HepG2 (cell line): ENCODE results near the gene DNAJC4. TPM values are rescaled to one million over a fixed set of nuclear protein-coding genes. Genes with fewer than 3 reads are reported as not detected.

Experiments used
- CCDC6 ChIP-seq: sonication (generic); formaldehyde crosslinking; IDR thresholded peaks from 2 replicates; pipeline ENCODE4 v1.8.1; 2022; ENCODE audit warnings: mild to moderate bottlenecking, missing genetic modification reagents, moderate library complexity
- CREM ChIP-seq, 2 experiments: sonication (generic) in 1 of 2; formaldehyde crosslinking in 1 of 2; IDR thresholded peaks; 2 replicates each; pipeline versions ENCODE4 v1.4.0 to v1.6.1; 2016 to 2020; ENCODE audit warnings: antibody characterized with exemption in 1 of 2, mild to moderate bottlenecking in 1 of 2, missing genetic modification reagents in 1 of 2
- CSRNP1 ChIP-seq: sonication (generic); formaldehyde crosslinking; IDR thresholded peaks from 2 replicates; pipeline ENCODE4 v1.8.1; 2023; ENCODE audit warnings: mild to moderate bottlenecking, missing genetic modification reagents
- DBP ChIP-seq: sonication (generic); formaldehyde crosslinking; IDR thresholded peaks from 2 replicates; pipeline ENCODE4 v1.4.0; 2020; ENCODE audit warnings: missing genetic modification reagents; ENCODE audit errors: not compliant biosample characterization
- HIC2 ChIP-seq: sonication (generic); formaldehyde crosslinking; IDR thresholded peaks from 2 replicates; pipeline ENCODE4 v1.9.0; 2022; ENCODE audit warnings: low read depth, missing genetic modification reagents
- HMGA1 ChIP-seq: sonication (generic); formaldehyde crosslinking; conservative IDR thresholded peaks from 2 replicates; pipeline ENCODE4 v1.4.0; 2020; ENCODE audit warnings: missing genetic modification reagents
- HNF1A ChIP-seq, 2 experiments: sonication (generic) in 1 of 2; formaldehyde crosslinking in 1 of 2; IDR thresholded peaks; 2 replicates each; pipeline versions ENCODE4 v1.4.0 to v1.6.1; 2016 to 2020; ENCODE audit warnings: borderline replicate concordance in 1 of 2, low read depth in 1 of 2, mild to moderate bottlenecking in 1 of 2, missing genetic modification reagents in 1 of 2
- NR2F6 ChIP-seq, 2 experiments: IDR thresholded peaks; 2 replicates each; pipeline ENCODE4 v1.6.1; 2016; ENCODE audit warnings: antibody characterized with exemption in 1 of 2, mild to moderate bottlenecking in 1 of 2
- ZBTB38 ChIP-seq: sonication (generic); formaldehyde crosslinking; IDR thresholded peaks from 2 replicates; pipeline ENCODE4 v1.5.1; 2020; ENCODE audit warnings: mild to moderate bottlenecking, missing genetic modification reagents
- ZMAT3 ChIP-seq: sonication (generic); formaldehyde crosslinking; conservative IDR thresholded peaks from 2 replicates; pipeline ENCODE4 v1.7.0; 2021; ENCODE audit warnings: missing genetic modification reagents
- ZMYM3 ChIP-seq: sonication (generic); formaldehyde crosslinking; IDR thresholded peaks from 2 replicates; pipeline ENCODE4 v1.5.1; 2020; ENCODE audit warnings: mild to moderate bottlenecking, missing genetic modification reagents
- ZNF232 ChIP-seq: sonication (generic); formaldehyde crosslinking; IDR thresholded peaks from 2 replicates; pipeline ENCODE4 v1.4.0; 2020; ENCODE audit warnings: missing genetic modification reagents, borderline replicate concordance
- ZNF235 ChIP-seq: sonication (generic); formaldehyde crosslinking; IDR thresholded peaks from 2 replicates; pipeline ENCODE4 v1.8.1; 2023; ENCODE audit warnings: mild to moderate bottlenecking, missing genetic modification reagents, borderline replicate concordance
- ZNF337 ChIP-seq: sonication (generic); formaldehyde crosslinking; IDR thresholded peaks from 2 replicates; pipeline ENCODE4 v1.5.1; 2020; ENCODE audit warnings: missing genetic modification reagents, low read depth, mild to moderate bottlenecking, borderline replicate concordance
- ZNF558 ChIP-seq: sonication (generic); formaldehyde crosslinking; IDR thresholded peaks from 2 replicates; pipeline ENCODE4 v1.9.0; 2022; ENCODE audit warnings: mild to moderate bottlenecking, missing genetic modification reagents, borderline replicate concordance
- ZNF564 ChIP-seq: sonication (generic); formaldehyde crosslinking; IDR thresholded peaks from 2 replicates; pipeline ENCODE4 v1.8.1; 2023; ENCODE audit warnings: mild to moderate bottlenecking, missing genetic modification reagents
- ZNF580 ChIP-seq: IDR thresholded peaks from 2 replicates; pipeline ENCODE4 v1.6.1; 2016; ENCODE audit warnings: low read depth, borderline replicate concordance
- ZNF614 ChIP-seq: IDR thresholded peaks from 2 replicates; pipeline ENCODE4 v1.6.1; 2018; ENCODE audit warnings: missing biosample characterization, missing genetic modification reagents, inconsistent platforms, borderline replicate concordance
- ZNF777 ChIP-seq: sonication (generic); formaldehyde crosslinking; IDR thresholded peaks from 2 replicates; pipeline ENCODE4 v1.4.0; 2020; ENCODE audit warnings: missing genetic modification reagents
- polyA plus RNA-seq, 8 experiments: library from polyadenylated mRNA; depleted of rRNA in 3 of 8; stranded (reverse) in 7 of 8; unstranded in 1 of 8; fragments of >200 nt; fragmentation: Illumina TruSeq in 4 of 8; extraction: Trizol in 4 of 8; gene quantifications; 2 replicates each; pipeline versions ENCODE4 v1.2.1 to v1.2.3, GENCODE V29; 2011 to 2016; ENCODE audit warnings: low read depth in 4 of 8, missing spikeins in 1 of 8, mixed read lengths in 1 of 8; ENCODE audit not compliant: insufficient read depth in 1 of 8
- total RNA-seq, 5 experiments: library from RNA; depleted of rRNA; stranded (reverse); fragments of >200 nt; fragmentation: Illumina TruSeq; extraction: Trizol; gene quantifications; 2 replicates each; pipeline ENCODE4 v1.2.3, GENCODE V29; 2016; ENCODE audit warnings: low read depth in 1 of 5

The DNAJC4 gene
- total and polyA plus RNA-seq, 2 of the 13 experiments (the other 11 are each of a cell fraction or from before 2014, with no cell fraction given), result 10.3 to 60.8 TPM

GRCh38 chr11:64268893-64269539 lies 38.7 kb downstream of the DNAJC4 start (continued):
- TF ChIP-seq CSRNP1 (CRISPR knock-in tag) (no peak), ZNF235 (CRISPR knock-in tag) (0 out of 2 replicates have a peak, but pooled peaks have one; percentile 47), HNF1A (IDR thresholded peaks at IDR 0.05; ENCODE audit: low read depth) (no peak), HNF1A (CRISPR knock-in tag; IDR thresholded peaks at IDR 0.05; ENCODE audit: borderline replicate concordance) (no peak), ZMAT3 (CRISPR knock-in tag) (no peak; the same call in 1 of the 2 replicates), HMGA1 (CRISPR knock-in tag) (no peak), ZBTB38 (no peak), ZMYM3 (peak; percentile 95), NR2F6 (IDR thresholded peaks at IDR 0.05) (peak; percentile 30; the same call in 1 of the 2 replicates), NR2F6 (CRISPR knock-in tag; IDR thresholded peaks at IDR 0.05) (peak; percentile 23; the same call in 1 of the 2 replicates), ZNF232 (CRISPR knock-in tag) (0 out of 2 replicates have a peak, but pooled peaks have one; percentile 22), CCDC6 (CRISPR knock-in tag) (peak; percentile 44; the same call in 1 of the 2 replicates), CREM (IDR thresholded peaks at IDR 0.05) (0 out of 2 replicates have a peak, but pooled peaks have one; percentile 33), CREM (CRISPR knock-in tag; IDR thresholded peaks at IDR 0.05) (no peak), ZNF564 (CRISPR knock-in tag) (no peak; the same call in 1 of the 2 replicates), DBP (CRISPR knock-in tag) (peak; percentile 27), HIC2 (CRISPR knock-in tag) (0 out of 2 replicates have a peak, but pooled peaks have one; percentile 21), ZNF337 (CRISPR knock-in tag) (no peak), ZNF580 (CRISPR knock-in tag) (no peak), ZNF777 (CRISPR knock-in tag) (peak; percentile 40; the same call in 1 of the 2 replicates), ZNF614 (CRISPR knock-in tag) (no peak), ZNF558 (CRISPR knock-in tag) (0 out of 2 replicates have a peak, but pooled peaks have one; percentile 47)
